Activated naive CD4-positive, alpha-beta T cell treated with anti-CD3 and anti-CD28 coated beads, Interleukin-2, amount 50 U/mL, for 24 hours (primary cell): ENCODE results near the gene TEDC1.

Source experiments
- H3K27ac Mint-ChIP-seq: one replicate; pipeline ENCODE4 v1.8.0; 2021; ENCODE audit warnings: mild to moderate bottlenecking, mixed read lengths
- H3K27me3 Mint-ChIP-seq: one replicate; pipeline ENCODE4 v1.8.0; 2021; ENCODE audit warnings: mixed read lengths
- H3K36me3 Mint-ChIP-seq: one replicate; pipeline ENCODE4 v1.8.0; 2021; ENCODE audit warnings: mixed read lengths
- H3K4me1 Mint-ChIP-seq: one replicate; pipeline ENCODE4 v1.8.0; 2021; ENCODE audit warnings: mixed read lengths
- H3K4me3 Mint-ChIP-seq: one replicate; pipeline ENCODE4 v1.8.0; 2021; ENCODE audit warnings: mild to moderate bottlenecking, mixed read lengths
- H3K9me3 Mint-ChIP-seq: one replicate; pipeline ENCODE4 v1.8.0; 2021; ENCODE audit warnings: mixed read lengths

TEDC1 gene

DNA sequence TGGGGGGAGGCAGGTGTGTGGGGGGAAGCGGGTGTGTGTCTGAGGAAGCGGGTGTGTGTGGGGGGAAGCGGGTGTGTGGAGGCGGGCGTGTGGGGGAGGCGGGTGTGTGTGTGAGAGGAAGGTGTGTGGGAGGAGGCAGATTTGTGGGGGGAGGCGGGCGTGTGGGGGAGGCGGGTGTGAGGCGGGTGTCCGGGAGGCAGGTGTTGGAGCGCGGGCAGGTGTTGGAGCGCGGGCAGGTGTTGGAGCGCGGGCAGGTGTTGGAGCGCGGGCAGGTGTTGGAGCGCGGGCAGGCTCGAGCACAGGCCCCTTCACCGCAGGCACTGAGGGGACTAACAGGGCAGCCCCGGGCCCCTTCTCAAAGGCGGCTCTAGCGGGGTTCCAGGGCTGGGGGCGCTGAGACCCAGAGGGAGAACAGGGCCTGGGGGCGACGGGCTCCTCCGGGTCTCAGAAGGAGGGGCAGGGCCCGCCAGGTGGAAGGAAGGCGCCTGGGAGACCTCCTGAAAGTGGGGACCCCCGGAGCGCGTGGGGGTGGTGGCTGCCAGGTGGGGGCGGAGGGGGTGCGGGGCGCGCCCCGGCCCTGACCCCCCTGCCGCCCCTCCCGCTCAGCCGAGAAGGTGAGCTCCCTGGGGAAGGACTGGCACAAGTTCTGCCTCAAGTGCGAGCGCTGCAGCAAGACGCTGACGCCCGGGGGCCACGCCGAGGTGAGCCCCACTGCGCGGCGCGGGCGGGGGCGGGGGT is 13.2 kb upstream of the TEDC1 start:
- no peaks in the 10 kb centered on the region for H3K27me3 Mint-ChIP-seq
- no peak overlapping the region for H3K4me3 Mint-ChIP-seq
- no peaks in the 10 kb centered on the region for H3K36me3 Mint-ChIP-seq
- peaks cover 33% of the 10 kb centered on the region for H3K4me1 Mint-ChIP-seq
- peak overlapping the region; percentile 59 for H3K27ac Mint-ChIP-seq
- H3K9me3 Mint-ChIP-seq = no peaks in the 10 kb centered on the region

DNA sequence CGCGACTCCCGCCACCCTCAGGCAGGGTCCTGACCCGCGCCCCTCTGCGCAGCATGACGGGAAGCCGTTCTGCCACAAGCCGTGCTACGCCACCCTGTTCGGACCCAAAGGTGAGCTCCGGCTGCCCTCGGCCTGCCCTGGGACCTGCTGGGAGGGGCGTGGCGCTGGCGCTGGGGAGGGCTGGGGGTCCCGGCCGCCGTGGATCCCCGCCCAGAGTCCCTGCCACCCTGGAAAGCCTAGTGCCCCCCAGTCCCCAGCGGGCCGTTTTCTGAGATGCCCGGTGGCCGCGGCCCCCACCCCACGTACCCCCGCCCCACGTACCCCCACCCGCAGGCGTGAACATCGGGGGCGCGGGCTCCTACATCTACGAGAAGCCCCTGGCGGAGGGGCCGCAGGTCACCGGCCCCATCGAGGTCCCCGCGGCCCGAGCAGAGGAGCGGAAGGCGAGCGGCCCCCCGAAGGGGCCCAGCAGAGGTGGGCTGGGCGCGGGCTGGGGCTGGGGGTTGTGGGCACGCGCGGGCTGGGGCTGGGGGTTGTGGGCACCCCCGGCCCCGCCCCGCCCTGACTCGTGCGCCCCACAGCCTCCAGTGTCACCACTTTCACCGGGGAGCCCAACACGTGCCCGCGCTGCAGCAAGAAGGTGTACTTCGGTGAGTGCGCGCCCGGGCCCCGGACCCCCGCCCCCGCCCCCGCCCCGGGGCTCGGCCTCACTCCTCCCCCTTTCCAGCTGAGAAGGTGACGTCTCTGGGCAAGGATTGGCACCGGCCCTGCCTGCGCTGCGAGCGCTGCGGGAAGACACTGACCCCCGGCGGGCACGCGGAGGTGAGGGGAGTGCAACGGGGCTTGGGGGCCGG is 12.4 kb upstream of the TEDC1 start:
- no peak overlapping the region for H3K27ac Mint-ChIP-seq
- no peaks in the 10 kb centered on the region for H3K27me3 Mint-ChIP-seq
- no peaks in the 10 kb centered on the region for H3K36me3 Mint-ChIP-seq
- H3K9me3 Mint-ChIP-seq = no peaks in the 10 kb centered on the region
- H3K4me1 Mint-ChIP-seq = peaks cover 38% of the 10 kb centered on the region
- no peak overlapping the region for H3K4me3 Mint-ChIP-seq

DNA sequence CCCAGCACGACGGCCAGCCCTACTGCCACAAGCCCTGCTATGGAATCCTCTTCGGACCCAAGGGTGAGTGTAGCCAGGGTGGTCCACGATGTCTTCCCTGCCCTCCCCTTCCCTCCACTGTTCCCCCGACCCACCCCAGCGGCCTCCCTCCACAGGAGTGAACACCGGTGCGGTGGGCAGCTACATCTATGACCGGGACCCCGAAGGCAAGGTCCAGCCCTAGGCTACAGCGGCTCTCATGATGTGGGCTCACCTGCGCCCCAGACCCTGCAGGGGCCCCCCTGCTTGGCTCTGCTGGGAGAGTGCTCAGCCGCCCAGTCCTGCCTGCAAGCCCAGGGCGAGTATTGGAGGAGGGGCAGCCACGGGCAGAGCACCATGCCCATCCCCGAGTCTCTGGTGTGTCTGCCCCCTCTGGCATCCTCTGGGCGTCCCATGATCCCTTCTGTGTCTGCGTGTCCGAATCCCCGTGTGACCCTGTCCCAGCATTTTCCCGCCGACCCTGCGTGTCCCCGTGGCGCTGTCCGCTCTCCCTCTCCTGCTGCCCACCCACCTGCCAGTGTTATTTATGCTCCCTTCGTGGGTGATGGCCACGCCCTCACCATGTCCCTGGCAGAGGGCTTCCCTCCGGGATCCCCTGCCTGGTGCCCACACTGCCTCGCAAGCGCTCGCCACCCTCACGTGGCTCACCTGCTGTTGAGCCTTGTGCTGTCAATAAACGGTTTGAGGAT is 11.5 kb upstream of the TEDC1 start:
- Mint-ChIP-seq H3K9me3 (no peaks in the 10 kb centered on the region), H3K4me3 (peak overlapping the region; percentile 66), H3K4me1 (peaks cover 44% of the 10 kb centered on the region), H3K36me3 (no peaks in the 10 kb centered on the region), H3K27me3 (no peaks in the 10 kb centered on the region), H3K27ac (no peak overlapping the region)

DNA sequence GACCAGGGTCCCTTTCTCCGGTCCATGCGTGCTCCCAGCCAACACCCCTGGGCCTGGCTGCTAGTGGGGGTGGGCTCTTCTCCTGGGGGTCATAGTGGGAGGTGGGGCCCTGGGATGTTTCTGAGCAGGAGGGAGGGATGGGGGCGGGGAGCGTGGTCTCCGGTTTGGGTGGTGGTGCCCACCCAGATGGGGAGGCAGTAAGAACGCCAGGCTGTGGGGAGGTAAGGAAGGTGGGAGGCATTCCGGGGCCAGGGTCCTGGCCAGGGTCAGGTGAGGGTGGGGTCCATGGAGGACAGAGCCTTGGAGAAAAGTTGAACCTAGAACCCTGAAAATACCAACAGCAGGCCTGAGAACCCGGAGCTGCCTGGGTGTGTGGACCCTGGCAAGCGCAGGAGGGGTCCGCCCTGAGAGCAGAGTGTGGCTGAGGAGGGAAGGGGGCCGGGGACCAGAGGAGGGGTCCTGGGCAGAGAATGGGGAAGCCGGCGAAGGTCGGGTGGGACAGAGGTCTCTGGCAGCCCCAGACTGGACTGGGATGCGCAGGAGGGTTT is 10.8 kb upstream of the TEDC1 start:
- no peaks in the 10 kb centered on the region for H3K36me3 Mint-ChIP-seq
- no peak overlapping the region for H3K27ac Mint-ChIP-seq
- peak overlapping the region; percentile 78 for H3K4me3 Mint-ChIP-seq
- H3K27me3 Mint-ChIP-seq = no peaks in the 10 kb centered on the region
- peaks cover 51% of the 10 kb centered on the region for H3K4me1 Mint-ChIP-seq
- H3K9me3 Mint-ChIP-seq = no peaks in the 10 kb centered on the region

DNA sequence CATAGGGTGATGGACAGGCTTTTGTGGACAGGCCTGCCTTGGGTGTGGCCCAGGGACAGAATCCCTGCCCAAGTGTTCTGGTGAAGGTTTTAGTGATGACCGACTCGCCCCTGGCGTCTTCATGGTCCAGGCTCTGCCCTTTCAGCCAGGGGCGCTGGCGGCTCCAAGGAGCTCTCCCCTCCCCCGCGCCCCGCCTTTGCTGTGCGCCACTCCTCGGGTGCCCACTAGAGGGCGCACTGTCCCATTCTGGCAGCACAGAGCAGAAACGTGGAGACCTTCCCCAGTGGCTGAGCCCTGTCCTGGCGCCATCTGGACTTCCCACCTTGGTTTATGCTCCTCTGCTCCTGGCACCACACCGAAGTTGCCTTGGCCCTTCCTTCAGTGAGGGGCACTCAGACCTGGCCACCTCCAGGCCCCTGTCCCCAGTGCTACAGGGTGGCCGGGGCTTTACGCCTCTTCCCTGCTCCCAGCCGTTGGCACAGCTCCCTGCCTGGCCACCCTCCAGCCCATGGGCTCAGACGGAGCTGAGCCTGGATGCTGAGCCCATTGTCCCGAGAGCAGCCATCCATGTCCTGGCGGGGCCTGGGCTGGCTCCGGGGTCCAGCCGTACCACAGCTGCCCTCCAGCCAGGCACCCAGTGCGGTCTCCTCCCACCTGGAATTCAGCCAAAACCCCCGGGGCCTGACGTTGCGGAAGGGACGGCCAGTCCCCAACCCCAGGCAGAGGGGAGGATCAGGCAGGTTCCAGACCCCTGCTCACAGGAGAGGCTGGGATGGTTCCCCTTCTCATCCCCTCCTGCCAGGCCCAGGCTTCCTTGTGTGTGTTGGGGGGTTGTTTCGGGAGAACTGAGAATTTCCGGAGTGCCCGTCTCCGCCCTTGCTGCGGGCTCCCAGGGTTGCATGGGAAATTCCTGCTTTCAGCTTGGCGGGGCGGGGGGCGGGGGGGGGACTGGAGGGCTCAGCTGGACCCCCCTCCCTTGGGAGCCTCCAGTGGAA is 9.9 kb upstream of the TEDC1 start:
- H3K27ac Mint-ChIP-seq = peak overlapping the region; percentile 82
- peaks cover 59% of the 10 kb centered on the region for H3K4me1 Mint-ChIP-seq
- peak overlapping the region; percentile 78 for H3K4me3 Mint-ChIP-seq
- no peaks in the 10 kb centered on the region for H3K36me3 Mint-ChIP-seq
- H3K9me3 Mint-ChIP-seq = no peaks in the 10 kb centered on the region
- no peaks in the 10 kb centered on the region for H3K27me3 Mint-ChIP-seq

DNA sequence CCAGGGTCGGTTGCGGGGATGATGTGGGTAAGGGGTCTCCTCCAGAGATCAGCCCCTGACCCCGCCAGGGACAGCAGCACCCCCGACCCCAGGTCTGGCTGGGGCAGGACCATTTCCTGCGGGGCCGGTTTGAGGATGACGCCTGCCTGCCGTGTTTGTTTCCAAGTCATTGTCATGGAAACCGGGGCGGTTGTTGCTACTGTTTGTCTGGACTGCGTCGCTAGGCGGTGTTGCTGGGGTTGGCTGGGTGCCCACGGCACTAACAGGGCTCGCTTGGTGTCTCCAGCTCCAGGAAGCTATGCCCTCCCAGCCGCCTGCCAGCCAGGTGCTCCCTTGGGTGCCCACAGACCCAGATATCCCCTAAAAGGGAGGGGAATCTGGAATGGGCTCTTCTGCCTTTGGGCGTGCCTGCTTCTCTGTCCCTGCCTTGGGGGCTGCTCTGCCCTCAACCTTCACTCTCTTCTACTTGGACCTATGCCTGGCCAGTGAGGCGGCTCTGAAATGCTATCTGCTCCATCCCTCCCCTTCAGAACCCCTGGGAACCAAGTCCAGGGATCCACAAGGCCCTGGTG is 9.1 kb upstream of the TEDC1 start:
- peaks cover 63% of the 10 kb centered on the region for H3K4me1 Mint-ChIP-seq
- peak overlapping the region; percentile 94 for H3K27ac Mint-ChIP-seq
- no peaks in the 10 kb centered on the region for H3K9me3 Mint-ChIP-seq
- no peaks in the 10 kb centered on the region for H3K27me3 Mint-ChIP-seq
- peak overlapping the region; percentile 78 for H3K4me3 Mint-ChIP-seq
- H3K36me3 Mint-ChIP-seq = no peaks in the 10 kb centered on the region

DNA sequence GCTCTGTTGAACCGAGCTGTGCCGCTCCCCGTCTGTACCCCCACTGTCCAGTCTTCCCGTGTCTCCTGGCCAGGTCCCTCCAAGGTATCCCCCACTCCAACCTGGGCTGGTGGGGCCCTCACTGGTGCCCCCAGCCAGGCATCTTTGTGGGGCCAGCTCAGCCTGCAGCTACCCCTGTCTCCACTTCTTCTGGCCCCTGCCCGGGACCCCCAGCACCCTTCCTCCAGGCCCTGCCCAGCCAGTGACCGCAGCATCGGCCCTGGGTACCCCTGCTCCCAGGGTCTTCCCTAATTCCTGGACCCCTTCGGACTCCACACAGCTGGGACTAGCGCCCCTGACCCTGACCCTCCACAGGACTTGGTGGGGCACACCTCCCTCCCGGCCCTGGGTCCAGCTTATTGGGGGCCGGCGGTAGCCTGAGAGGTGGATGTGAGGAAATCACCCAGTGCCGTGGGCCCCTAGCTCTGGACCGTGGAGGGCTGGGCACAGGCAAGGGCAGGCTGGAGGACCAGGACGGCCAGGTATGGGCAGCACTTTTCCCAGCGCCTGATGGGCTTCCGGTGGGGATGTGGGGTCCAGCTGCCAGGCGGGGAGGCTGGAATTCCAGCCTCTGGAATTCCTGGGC is 8.4 kb upstream of the TEDC1 start:
- Mint-ChIP-seq H3K4me3 (peak overlapping the region; percentile 78), H3K27me3 (no peaks in the 10 kb centered on the region), H3K27ac (peak overlapping the region; percentile 94), H3K9me3 (no peaks in the 10 kb centered on the region), H3K4me1 (peaks cover 57% of the 10 kb centered on the region), H3K36me3 (no peaks in the 10 kb centered on the region)

DNA sequence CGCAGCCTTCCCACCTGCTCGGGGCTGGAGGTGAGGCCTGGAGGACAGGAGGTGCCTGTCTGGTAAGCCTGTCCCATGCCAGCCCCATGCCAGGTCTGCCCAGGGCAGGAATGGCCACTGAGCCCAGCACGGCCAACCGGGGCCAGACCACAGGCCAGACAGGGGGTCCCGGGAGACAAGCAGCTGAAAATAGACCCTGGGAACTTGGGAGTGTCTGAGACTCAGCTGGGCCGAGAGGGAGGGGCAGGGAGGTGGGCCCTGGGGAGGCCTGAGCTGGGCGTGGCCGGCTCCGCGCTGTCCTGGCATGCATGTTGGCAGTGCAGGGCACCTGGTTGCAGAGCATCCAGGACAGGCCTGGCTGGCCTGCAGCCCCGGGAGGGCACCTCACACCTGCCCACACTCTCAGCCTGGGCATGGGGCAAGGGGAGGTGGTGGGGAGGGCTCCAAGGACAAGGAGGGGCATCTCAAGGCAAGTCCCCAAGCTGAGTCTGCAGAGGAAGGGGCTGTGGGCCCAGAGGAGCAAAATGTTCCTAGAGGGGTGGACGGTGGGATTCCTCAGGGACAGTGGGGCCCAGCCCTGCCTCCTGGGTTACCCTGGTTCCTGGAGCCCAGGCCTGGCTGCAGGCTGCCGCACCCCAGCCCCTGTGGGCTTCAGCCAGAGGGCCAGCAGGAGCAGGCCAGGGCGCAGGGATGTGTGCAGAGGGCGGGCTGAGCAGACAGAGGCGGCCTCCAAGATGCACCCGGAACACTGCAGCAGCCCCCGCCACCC is 7.6 kb upstream of the TEDC1 start:
- Mint-ChIP-seq H3K4me3 (no peak overlapping the region), H3K36me3 (no peaks in the 10 kb centered on the region), H3K4me1 (peaks cover 63% of the 10 kb centered on the region), H3K9me3 (no peaks in the 10 kb centered on the region), H3K27me3 (no peaks in the 10 kb centered on the region), H3K27ac (no peak overlapping the region)

DNA sequence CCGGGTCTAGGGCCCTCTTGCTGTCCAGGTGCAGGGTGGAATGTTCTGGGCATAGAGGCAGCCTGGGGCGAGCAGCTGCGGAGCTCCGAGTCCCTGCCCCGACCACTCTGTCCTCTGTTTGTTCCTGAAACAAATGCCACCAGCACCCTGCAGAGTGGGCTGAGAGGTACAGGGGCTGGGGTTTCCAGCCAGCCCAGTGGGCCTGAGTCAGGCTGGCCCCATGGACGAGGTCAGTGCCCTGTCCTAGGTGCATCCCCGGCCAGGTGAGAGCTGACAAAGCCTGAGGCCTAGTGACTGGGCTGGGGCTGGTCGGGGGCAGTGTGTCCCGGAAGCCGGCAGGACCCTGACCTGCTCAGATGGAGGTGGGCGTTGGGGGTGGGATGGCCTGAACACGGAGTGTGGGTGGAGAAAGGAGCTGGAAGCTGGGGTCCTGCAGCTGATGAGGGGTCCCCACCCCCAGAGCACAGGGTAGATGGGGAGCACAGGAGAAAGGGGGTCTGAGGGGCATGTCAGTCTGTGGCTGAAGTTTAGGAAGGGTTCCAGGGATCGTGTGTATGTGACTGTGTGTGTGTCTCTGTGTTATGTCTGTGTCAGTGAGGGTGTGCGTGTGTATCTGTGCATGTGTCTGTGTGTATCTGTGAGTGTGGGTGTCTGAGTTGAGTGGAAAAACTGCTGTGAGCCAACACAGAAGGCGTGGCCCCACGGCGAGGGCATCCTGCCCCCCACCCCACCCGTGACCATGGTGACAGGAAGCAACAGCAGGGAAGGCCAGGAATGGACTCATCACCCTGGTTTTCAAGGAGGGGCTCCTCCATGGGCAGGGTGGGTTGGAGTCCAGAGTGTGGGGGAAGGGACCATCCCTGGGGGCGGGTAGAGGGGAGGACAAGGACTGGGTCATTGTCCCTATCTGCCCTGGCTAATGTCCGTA is 6.7 kb upstream of the TEDC1 start:
- Mint-ChIP-seq H3K36me3 (no peaks in the 10 kb centered on the region), H3K4me3 (peak overlapping the region; percentile 1), H3K27me3 (no peaks in the 10 kb centered on the region), H3K27ac (peak overlapping the region; percentile 10), H3K4me1 (peaks cover 71% of the 10 kb centered on the region), H3K9me3 (no peaks in the 10 kb centered on the region)

DNA sequence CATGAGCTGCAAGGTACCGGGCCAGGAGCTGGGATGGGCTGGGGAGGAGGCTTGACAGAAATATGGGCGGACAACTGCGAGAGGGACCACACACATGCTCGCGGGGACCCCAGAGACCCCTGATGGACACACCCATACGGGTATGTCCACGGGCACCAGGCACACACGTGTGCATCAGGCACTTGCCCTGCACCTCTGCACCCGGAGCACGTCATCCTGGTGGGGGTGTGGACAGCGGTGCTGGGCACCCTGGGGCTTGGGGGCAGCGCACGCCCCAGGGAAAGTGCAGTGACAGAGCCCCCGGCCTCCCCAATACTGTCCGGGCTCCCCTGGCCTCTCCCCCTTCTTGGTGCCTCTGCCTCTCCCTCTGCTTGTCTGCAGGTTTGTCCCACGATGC is 6.1 kb upstream of the TEDC1 start:
- Mint-ChIP-seq H3K27ac (peak overlapping the region; percentile 30), H3K27me3 (no peaks in the 10 kb centered on the region), H3K4me1 (peaks cover 71% of the 10 kb centered on the region), H3K4me3 (no peak overlapping the region), H3K9me3 (no peaks in the 10 kb centered on the region), H3K36me3 (no peaks in the 10 kb centered on the region)

DNA sequence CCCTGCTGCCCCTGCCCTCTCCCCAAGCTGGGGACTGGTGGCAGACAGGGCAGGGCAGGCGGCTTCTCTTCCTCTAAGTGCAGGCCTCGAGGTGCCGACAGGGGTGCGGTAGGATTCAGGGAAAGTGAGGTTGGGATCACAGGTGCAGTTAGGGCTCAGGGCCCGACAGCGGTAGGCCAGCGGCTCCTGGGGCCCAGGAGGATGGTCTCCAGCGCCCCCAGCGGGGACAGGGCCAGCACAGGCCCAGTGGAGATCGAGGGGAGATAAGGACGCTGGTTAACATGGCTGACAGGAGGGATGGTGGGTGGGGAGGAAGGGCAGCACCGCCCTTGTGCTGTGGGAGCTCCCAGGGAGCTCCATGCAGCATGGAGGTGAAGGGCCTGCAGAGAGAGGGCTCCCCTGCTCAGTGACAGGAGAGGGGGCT is 5.3 kb upstream of the TEDC1 start:
- Mint-ChIP-seq H3K36me3 (no peaks in the 10 kb centered on the region), H3K9me3 (no peaks in the 10 kb centered on the region), H3K27me3 (no peaks in the 10 kb centered on the region), H3K4me3 (peak overlapping the region; percentile 49), H3K4me1 (peaks cover 65% of the 10 kb centered on the region), H3K27ac (peak overlapping the region; percentile 35)

DNA sequence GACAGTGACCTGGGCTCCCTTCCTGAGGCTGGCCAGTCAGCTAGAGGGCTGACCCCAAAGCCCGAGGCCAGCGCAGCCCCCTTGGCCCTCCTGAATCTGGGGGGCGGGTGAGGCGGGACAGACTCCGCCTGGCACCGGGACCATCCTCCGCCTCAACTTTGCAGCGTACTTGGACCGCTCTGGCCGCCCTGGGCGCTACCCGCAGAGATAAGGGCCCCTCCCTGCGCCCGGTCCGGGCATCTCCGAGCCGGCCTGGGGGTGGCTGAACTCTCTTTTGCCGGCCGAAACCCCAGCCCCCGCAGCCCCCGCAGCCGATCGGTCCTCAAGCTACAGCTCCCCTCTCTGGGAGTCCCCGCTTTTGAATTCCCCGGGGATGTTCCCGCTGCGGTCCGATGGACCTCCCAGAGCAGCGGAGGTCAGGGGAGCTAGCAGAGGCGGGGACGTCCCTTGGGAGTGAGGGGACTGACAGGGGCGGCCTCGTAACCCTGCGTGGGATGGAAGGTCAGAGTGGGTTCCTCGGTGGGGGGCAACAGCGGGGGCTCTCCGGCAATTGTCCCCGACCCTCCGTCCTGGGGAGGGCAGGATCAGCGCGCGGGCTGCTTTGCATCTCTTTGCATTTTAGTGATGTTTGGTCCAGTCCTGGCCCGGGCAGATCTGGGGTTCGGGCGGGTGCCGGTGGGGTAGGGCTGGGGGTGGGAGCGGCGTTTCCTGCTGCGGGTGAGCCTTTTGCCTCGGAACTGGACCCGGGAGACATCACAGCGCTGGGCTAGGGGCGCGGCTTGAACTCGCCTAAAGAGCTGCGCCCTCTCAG is 4.7 kb upstream of the TEDC1 start, which contains the start of gene CRIP1:
Gene CRIP1, plus strand, starts transcription at position 724 of the 811 bp plus-strand sequence. CDS start 374 bp downstream, outside the sequence.
- no peaks in the 10 kb centered on the region for H3K27me3 Mint-ChIP-seq

More for the DNA sequence above, 4.7 kb upstream of the TEDC1 start, which contains the start of gene CRIP1:
- peak within 1 kb of the TSS; percentile 80 for H3K4me3 Mint-ChIP-seq
- H3K4me1 Mint-ChIP-seq = peaks cover 60% of the 10 kb centered on the region
- peak within 1 kb of the TSS; percentile 35 for H3K27ac Mint-ChIP-seq
- no peaks in the 10 kb centered on the region for H3K9me3 Mint-ChIP-seq
- H3K36me3 Mint-ChIP-seq = no peaks in the 10 kb centered on the region
